Smooth muscle cell of bladder (primary cell): ENCODE data around the gene KLK12. TPM values are rescaled to one million over a fixed set of nuclear protein-coding genes. Genes with fewer than 3 reads are reported as not detected.

Source experiments
- total RNA-seq: library from RNA; depleted of rRNA; stranded (reverse); fragments of >200 nt; gene quantifications from 2 replicates; pipeline ENCODE4 v1.2.3, GENCODE V29; 2014

Gene KLK12
- not detected in 2 replicates for total RNA-seq

GRCh38 chr19:51034704-51035103 lies at the start of gene KLK12:
Gene KLK12 (minus strand): TSS chr19:51035002. CDS start chr19:51034621, 381 bp downstream.

GRCh38 chr19:51082611-51083010 lies 47.8 kb upstream of the KLK12 start, which contains the start of gene KLK14:
Gene KLK14 (minus strand): TSS chr19:51082887. CDS start chr19:51082614, 273 bp downstream.

GRCh38 chr19:51064534-51065220 lies 29.9 kb upstream of the KLK12 start, which contains the start of gene KLK13:
Gene KLK13 (minus strand): TSS chr19:51065092. CDS start chr19:51065067, 25 bp downstream.

GRCh38 chr19:51026554-51026831 lies 8.3 kb downstream of the KLK12 start, which contains the start of gene KLK11:
Gene KLK11 (minus strand): TSS chr19:51026616. CDS start chr19:51025631, 985 bp downstream.

GRCh38 chr19:51019544-51019925 lies 15.3 kb downstream of the KLK12 start, which contains the start of gene KLK10:
Gene KLK10 (minus strand): TSS chr19:51019709. CDS start chr19:51019130, 579 bp downstream.

GRCh38 chr19:51001515-51001914 lies 33.3 kb downstream of the KLK12 start, which contains the start of gene KLK8:
Gene KLK8 (minus strand): TSS chr19:51001604. CDS start chr19:51001167, 437 bp downstream.

GRCh38 chr19:50983625-50984292 lies 51.0 kb downstream of the KLK12 start, which contains the start of gene KLK7:
Gene KLK7 (minus strand): TSS chr19:50983917. CDS start chr19:50982399, 1,518 bp downstream.

Other genes starting within 250 kb of the KLK12 start
- not detected in 2 replicates for gene ACP4, start 244.6 kb downstream of the KLK12 start, total RNA-seq
- not detected in 2 replicates for gene KLK1, start 211.2 kb downstream of the KLK12 start, total RNA-seq
- gene KLK15, start 201.4 kb downstream of the KLK12 start, total RNA-seq = not detected in 2 replicates
- not detected in 2 replicates for gene KLK3, start 180.1 kb downstream of the KLK12 start, total RNA-seq
- not detected in 2 replicates for gene KLK2, start 161.6 kb downstream of the KLK12 start, total RNA-seq
- gene KLK4, start 123.6 kb downstream of the KLK12 start, total RNA-seq = not detected in 2 replicates
- gene KLK5, start 82.0 kb downstream of the KLK12 start, total RNA-seq = not detected in 2 replicates
- not detected in 2 replicates for gene KLK6, start 65.4 kb downstream of the KLK12 start, total RNA-seq
- gene KLK7, start 51.1 kb downstream of the KLK12 start, total RNA-seq = not detected in 2 replicates
- gene KLK8, start 33.4 kb downstream of the KLK12 start, total RNA-seq = not detected in 2 replicates
- not detected in 2 replicates for gene KLK10, start 15.3 kb downstream of the KLK12 start, total RNA-seq
- gene KLK11, start 8.4 kb downstream of the KLK12 start, total RNA-seq = not detected in 2 replicates
- gene KLK13, start 30.1 kb upstream of the KLK12 start, total RNA-seq = not detected in 2 replicates
- not detected in 2 replicates for gene KLK14, start 47.9 kb upstream of the KLK12 start, total RNA-seq
- gene CTU1, start 73.4 kb upstream of the KLK12 start, total RNA-seq = 3.8 and 5.5 TPM in 2 replicates
- 0.09 TPM in 1 of 2 replicates, not detected in the other for gene SIGLEC9, start 89.9 kb upstream of the KLK12 start, total RNA-seq
- gene SIGLEC7, start 107.3 kb upstream of the KLK12 start, total RNA-seq = 0.09 TPM in 1 of 2 replicates, not detected in the other
- not detected in 2 replicates for gene CD33, start 190.1 kb upstream of the KLK12 start, total RNA-seq
- not detected in 2 replicates for gene SIGLECL1, start 216.1 kb upstream of the KLK12 start, total RNA-seq